Peyer's patch (tissue), 4 donors: ENCODE data around the gene CHTF18. TPM values are rescaled to one million over a fixed set of nuclear protein-coding genes. Genes with fewer than 3 reads are reported as not detected.
"Not testable (repeated sequence)": the region's sequence is repeated elsewhere in the genome, so short reads cannot be mapped to it uniquely, and the experiment has no call there.

Source experiments
- DNase-seq, 3 donors: peaks; one replicate each; pipeline ENCODE4 v3.0.0-alpha.2; 2017 to 2019
- H3K27ac ChIP-seq, 4 donors: fragments of 200-600 bp; sonication (generic); one replicate each; pipeline ENCODE4 v1.5.1; 2016 to 2019
- H3K27me3 ChIP-seq, 2 donors: fragments of 200-600 bp; sonication (generic); one replicate each; pipeline ENCODE4 v1.5.1; 2019
- H3K36me3 ChIP-seq, 3 donors: fragments of 200-600 bp; sonication (generic); one replicate each; pipeline ENCODE4 v1.5.1; 2016 to 2019
- H3K4me1 ChIP-seq, 4 donors: fragments of 200-600 bp; sonication (generic); one replicate each; pipeline ENCODE4 v1.5.1; 2016 to 2019
- H3K4me3 ChIP-seq, 4 donors: fragments of 200-600 bp; sonication (generic); 1 replicate in 3 of 4; 2 replicates in 1 of 4; pipeline ENCODE4 v1.5.1; 2016 to 2019; ENCODE audit warnings: mild to moderate bottlenecking in 1 of 4
- H3K9me3 ChIP-seq, 4 donors: fragments of 200-600 bp; sonication (generic); one replicate each; pipeline ENCODE4 v1.5.1; 2016 to 2019; ENCODE audit warnings: mild to moderate bottlenecking in 1 of 4
- POLR2A ChIP-seq, 2 donors: fragments of 450-650 bp; IDR thresholded peaks; one replicate each; pipeline ENCODE4 v1.5.1; 2017; ENCODE audit warnings: antibody characterized with exemption in 2 of 2, mild to moderate bottlenecking in 2 of 2, moderate library complexity in 2 of 2
- total RNA-seq, 4 donors: library from RNA; depleted of rRNA; stranded (reverse); fragments of >200 nt; gene quantifications; one replicate each; pipeline ENCODE4 v1.1.0, GENCODE V29; 2016
- TF ChIP-seq, protein P1 (sequence below), 6 experiments: fragments of 450-650 bp in 4 of 6; fragments of 200-600 bp in 2 of 6; sonication (generic) in 1 of 6; IDR thresholded peaks; one replicate each; pipeline ENCODE4 v1.5.1; 2017 to 2019; ENCODE audit warnings: antibody characterized with exemption in 6 of 6, mild to moderate bottlenecking in 3 of 6, moderate library complexity in 1 of 6

The CHTF18 gene
- total RNA-seq, 4 donors from 2014 or later: 12.1 to 91.6 (median 19.0) TPM

DNA sequence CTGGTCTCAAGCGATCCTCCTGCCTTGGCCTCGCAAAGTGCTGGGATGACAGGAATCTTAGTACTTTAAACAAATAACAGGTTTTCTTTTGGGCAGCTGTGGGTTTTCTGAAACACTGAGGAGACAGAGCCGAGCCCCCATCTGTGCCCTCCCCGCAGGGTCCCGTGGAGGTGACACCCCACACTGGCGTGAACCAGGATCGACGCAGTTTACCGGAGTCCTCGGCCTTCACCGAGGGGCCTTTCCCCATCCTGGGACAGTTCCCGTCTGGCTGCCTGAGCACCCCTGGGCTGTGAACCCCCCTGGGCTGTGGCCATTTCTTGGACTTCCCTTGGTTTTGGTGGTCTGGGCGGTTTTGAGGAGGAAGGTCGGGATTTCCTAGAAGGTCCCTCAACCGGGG lies 27.4 kb downstream of the CHTF18 start:
- no peaks in the 10 kb centered on the region for H3K36me3 ChIP-seq
- no peak for DNase-seq
- H3K27me3 ChIP-seq: peaks cover 0 to 10% of the 10 kb centered on the region in 2 donors
- H3K4me3 ChIP-seq: no peak overlapping the region
- H3K4me1 ChIP-seq: peaks cover 0 to 9% (median 3%) of the 10 kb centered on the region in 4 donors
- no peak overlapping the region for H3K27ac ChIP-seq
- TF ChIP-seq, protein P1, sequence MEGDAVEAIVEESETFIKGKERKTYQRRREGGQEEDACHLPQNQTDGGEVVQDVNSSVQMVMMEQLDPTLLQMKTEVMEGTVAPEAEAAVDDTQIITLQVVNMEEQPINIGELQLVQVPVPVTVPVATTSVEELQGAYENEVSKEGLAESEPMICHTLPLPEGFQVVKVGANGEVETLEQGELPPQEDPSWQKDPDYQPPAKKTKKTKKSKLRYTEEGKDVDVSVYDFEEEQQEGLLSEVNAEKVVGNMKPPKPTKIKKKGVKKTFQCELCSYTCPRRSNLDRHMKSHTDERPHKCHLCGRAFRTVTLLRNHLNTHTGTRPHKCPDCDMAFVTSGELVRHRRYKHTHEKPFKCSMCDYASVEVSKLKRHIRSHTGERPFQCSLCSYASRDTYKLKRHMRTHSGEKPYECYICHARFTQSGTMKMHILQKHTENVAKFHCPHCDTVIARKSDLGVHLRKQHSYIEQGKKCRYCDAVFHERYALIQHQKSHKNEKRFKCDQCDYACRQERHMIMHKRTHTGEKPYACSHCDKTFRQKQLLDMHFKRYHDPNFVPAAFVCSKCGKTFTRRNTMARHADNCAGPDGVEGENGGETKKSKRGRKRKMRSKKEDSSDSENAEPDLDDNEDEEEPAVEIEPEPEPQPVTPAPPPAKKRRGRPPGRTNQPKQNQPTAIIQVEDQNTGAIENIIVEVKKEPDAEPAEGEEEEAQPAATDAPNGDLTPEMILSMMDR (IDR thresholded peaks at IDR 0.05): no peak
- no peak for TF ChIP-seq POLR2A (IDR thresholded peaks at IDR 0.05)
- no peaks in the 10 kb centered on the region for H3K9me3 ChIP-seq

DNA sequence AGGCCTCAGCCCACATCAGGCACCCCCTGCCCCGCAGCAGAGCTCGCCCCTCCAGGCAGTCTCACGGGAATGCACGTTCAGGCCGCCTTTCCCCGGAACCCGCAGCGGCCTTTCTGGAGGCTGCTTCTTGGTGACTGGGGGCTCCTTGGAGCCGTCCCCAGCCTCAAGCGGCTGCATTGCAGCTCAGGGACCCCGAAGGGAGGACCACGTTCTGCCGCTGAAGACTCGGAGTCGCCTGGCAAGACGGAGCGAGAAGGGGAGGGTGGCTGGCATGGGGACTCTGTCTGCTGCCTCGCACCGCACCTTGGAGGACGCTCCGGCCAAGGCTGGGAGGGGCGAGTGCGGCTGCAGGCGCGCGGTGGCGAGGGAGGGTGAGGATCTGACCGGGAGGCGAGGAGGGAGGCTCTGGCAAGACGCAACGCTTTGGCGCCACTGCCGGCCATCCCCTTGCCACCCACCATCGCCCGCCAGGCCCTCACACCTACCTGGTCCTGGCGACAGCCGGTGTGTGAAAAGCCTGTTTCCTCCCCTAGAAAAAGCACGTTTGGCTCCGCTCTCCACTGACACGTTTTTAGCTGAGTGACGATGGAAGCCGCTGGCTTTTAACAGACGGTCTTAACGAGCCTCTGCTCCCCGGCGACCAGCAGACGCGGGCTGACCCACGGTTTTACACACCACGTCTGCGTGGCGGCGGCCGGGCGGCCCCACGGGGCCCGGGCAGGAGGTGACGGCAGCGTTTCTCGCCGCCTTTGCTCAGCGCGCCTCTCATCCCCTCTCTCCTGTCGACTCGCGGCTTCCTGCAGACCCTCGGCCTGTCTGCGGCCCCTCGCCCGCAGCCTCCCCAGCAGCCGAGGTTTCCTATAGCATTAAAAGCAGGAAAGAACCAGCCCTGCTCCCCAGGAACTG lies 28.8 kb downstream of the CHTF18 start:
- no peak overlapping the region for H3K4me3 ChIP-seq
- H3K4me1 ChIP-seq: peaks cover 0 to 9% (median 3%) of the 10 kb centered on the region in 4 donors
- TF ChIP-seq POLR2A (IDR thresholded peaks at IDR 0.05): no peak
- TF ChIP-seq, protein P1 (IDR thresholded peaks at IDR 0.05): no peak
- no peak for DNase-seq
- H3K9me3 ChIP-seq: no peaks in the 10 kb centered on the region
- no peaks in the 10 kb centered on the region for H3K36me3 ChIP-seq
- H3K27ac ChIP-seq: no peak overlapping the region
- peaks cover 0 to 10% of the 10 kb centered on the region in 2 donors for H3K27me3 ChIP-seq

DNA sequence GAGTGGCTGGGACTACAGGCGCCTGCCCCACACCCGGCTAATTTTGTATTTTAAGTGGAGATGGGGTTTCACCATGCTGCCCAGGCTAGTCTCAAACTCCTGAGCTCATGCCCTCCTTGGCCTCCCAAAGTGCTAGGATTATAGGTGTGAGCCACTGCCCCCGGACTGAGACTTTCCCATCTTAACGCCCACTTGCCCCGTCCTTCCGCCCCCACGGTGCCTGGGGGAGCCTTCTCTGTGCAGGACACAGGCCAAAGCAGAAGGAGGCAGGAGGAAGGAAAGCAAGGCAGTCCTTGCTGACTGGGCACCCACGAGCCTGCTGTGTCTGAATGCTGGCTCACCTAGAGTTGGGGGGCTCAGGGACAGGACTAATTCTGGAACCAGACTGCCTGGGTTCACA lies 29.7 kb downstream of the CHTF18 start:
- DNase-seq: no peak
- TF ChIP-seq POLR2A (IDR thresholded peaks at IDR 0.05): no peak
- TF ChIP-seq, protein P1 (IDR thresholded peaks at IDR 0.05): no peak
- H3K9me3 ChIP-seq: no peaks in the 10 kb centered on the region
- no peaks in the 10 kb centered on the region for H3K36me3 ChIP-seq
- H3K4me3 ChIP-seq: no peak overlapping the region
- H3K27ac ChIP-seq: no peak overlapping the region
- H3K27me3 ChIP-seq: peaks cover 0 to 7% of the 10 kb centered on the region in 2 donors
- peaks cover 0 to 9% (median 3%) of the 10 kb centered on the region in 4 donors for H3K4me1 ChIP-seq

DNA sequence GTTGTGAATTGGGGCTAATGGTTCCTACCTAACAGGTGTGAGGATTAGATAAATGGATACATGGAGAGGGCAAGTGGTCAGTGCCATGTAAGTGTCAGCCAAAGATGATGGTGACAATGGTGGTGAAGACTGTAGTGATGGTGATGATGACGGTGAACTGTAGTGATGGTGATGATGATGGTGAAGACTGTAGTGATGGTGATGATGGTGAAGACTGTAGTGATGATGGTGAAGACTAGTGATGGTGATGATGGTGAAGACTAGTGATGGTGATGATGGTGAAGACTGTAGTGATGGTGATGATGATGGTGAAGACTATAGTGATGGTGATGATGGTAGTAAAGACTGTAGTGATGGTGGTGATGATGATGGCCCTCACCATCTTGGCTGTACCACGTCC lies 30.2 kb downstream of the CHTF18 start:
- no peak for DNase-seq
- no peak overlapping the region for H3K27ac ChIP-seq
- H3K36me3 ChIP-seq: no peaks in the 10 kb centered on the region
- no peak overlapping the region for H3K4me3 ChIP-seq
- peaks cover 0 to 4% (median 1%) of the 10 kb centered on the region in 4 donors for H3K4me1 ChIP-seq
- H3K27me3 ChIP-seq: peaks cover 0 to 2% of the 10 kb centered on the region in 2 donors
- no peak for TF ChIP-seq POLR2A (IDR thresholded peaks at IDR 0.05)
- TF ChIP-seq, protein P1 (IDR thresholded peaks at IDR 0.05): no peak
- H3K9me3 ChIP-seq: no peaks in the 10 kb centered on the region

DNA sequence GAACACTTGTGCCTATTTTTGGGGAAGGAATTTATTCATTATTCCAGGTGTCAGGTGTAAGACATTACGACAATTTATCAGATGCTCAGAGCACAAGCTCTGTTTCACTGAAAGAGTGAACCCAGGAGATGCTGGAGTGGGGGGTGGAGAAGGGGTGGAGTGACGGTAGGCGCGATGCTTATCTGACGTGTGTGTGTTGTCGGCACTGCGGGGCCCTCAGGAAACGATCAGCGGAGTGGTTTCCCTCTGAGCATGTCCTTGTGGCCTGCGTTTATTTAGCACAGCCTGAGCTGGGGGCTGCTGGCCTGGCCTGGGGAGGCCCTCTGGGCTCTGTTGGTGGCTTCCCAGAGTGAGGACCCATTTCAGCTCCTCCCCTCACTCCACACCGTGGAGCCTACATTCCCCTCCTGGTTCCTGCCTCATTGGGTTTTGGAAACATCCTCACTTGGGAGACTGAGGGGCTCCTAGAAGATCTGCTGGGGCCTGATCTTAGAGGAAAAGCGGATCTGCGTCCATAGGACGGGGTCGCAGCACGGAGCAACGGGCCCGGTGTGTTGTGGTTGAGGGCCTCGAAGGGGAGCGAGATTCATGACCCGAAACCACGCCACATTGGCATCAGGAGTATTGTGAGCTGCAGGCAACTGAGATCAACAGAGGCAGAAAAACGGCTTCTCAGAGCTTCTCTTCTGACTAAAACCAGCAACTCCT lies 31.1 kb downstream of the CHTF18 start:
- H3K9me3 ChIP-seq: no peaks in the 10 kb centered on the region
- H3K4me1 ChIP-seq: no peaks in the 10 kb centered on the region
- no peaks in the 10 kb centered on the region for H3K27me3 ChIP-seq
- no peak for DNase-seq
- H3K27ac ChIP-seq: no peak overlapping the region
- H3K4me3 ChIP-seq: no peak overlapping the region
- no peaks in the 10 kb centered on the region for H3K36me3 ChIP-seq
- TF ChIP-seq POLR2A (IDR thresholded peaks at IDR 0.05): no peak
- TF ChIP-seq, protein P1 (IDR thresholded peaks at IDR 0.05): no peak

DNA sequence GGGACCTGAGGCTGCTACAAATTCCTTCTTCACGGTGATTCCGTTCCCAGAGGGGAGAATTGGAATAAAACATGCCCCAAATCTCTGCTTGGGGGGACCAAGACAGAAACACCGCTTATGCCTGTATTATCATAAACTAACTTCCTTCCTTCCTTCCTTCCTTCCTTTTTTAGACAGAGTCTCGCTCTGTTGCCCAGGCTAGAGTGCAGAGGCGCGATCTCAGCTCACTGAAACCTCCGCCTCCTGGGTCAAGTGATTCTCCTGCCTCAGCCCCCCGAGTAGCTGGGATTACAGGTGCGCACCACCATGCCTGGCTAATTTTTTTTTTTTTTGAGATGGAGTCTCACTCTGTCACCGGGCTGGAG lies 31.6 kb downstream of the CHTF18 start:
- H3K4me1 ChIP-seq, H3K4me3 ChIP-seq, H3K27me3 ChIP-seq, H3K9me3 ChIP-seq, H3K27ac ChIP-seq, H3K36me3 ChIP-seq, DNase-seq: not testable (repeated sequence)
